ENCODE measurements around the gene SCUBE2. TPM values are rescaled to one million over a fixed set of nuclear protein-coding genes. Genes with fewer than 3 reads are reported as not detected.

The SCUBE2 gene
- total RNA-seq, 1 donor from 2014 or later = 36.3 TPM

- intact Hi-C loops (cut with DNase I) = no loop called here
- peaks cover 11% of the 10 kb centered on the region for H3K4me1 ChIP-seq
- H3K9me3 ChIP-seq = no peaks in the 10 kb centered on the region
- no peaks in the 10 kb centered on the region for H3K27me3 ChIP-seq
- H3K27ac ChIP-seq = no peak overlapping the region
- H3K36me3 ChIP-seq = no peaks in the 10 kb centered on the region
- TF ChIP-seq POLR2AphosphoS5 (IDR thresholded peaks at IDR 0.05; ENCODE audit: insufficient read depth in 1 of 2, low read depth in 1 of 2) = no peak
- TF ChIP-seq CTCF (IDR thresholded peaks at IDR 0.05) = no peak
- TF ChIP-seq POLR2A (IDR thresholded peaks at IDR 0.05) = no peak
- H3K4me3 ChIP-seq = no peak overlapping the region
- DNase-seq (ENCODE audit: extremely low spot score in 2 of 2) = no peak
Measured at GRCh38 chr11:9082575-9082974, 8.8 kb downstream of the SCUBE2 start.

- Histone ChIP-seq H3K27ac (no peak overlapping the region), H3K4me3 (no peak overlapping the region), H3K9me3 (no peaks in the 10 kb centered on the region), H3K27me3 (no peaks in the 10 kb centered on the region), H3K4me1 (peaks cover 13% of the 10 kb centered on the region), H3K36me3 (no peaks in the 10 kb centered on the region)
- TF ChIP-seq CTCF (IDR thresholded peaks at IDR 0.05) (no peak), POLR2AphosphoS5 (IDR thresholded peaks at IDR 0.05; ENCODE audit: insufficient read depth in 1 of 2, low read depth in 1 of 2) (no peak), POLR2A (IDR thresholded peaks at IDR 0.05) (no peak)
- DNase-seq (ENCODE audit: extremely low spot score in 2 of 2) = no peak
- intact Hi-C loops (cut with DNase I) = no loop called here
Measured at GRCh38 chr11:9081153-9081552, 10.2 kb downstream of the SCUBE2 start.

GRCh38 chr11:9078113-9079086 is 13.0 kb downstream of the SCUBE2 start:
- no peak overlapping the region for H3K4me3 ChIP-seq
- intact Hi-C loops (cut with DNase I) = no loop called here
- H3K36me3 ChIP-seq = no peaks in the 10 kb centered on the region
- peaks cover 20% of the 10 kb centered on the region for H3K4me1 ChIP-seq
- H3K27ac ChIP-seq = no peak overlapping the region
- no peaks in the 10 kb centered on the region for H3K27me3 ChIP-seq
- no peak for DNase-seq (ENCODE audit: extremely low spot score in 2 of 2)
- H3K9me3 ChIP-seq = no peaks in the 10 kb centered on the region
- TF ChIP-seq CTCF (IDR thresholded peaks at IDR 0.05) = no peak
- TF ChIP-seq POLR2A (IDR thresholded peaks at IDR 0.05) = no peak
- TF ChIP-seq POLR2AphosphoS5 (IDR thresholded peaks at IDR 0.05; ENCODE audit: insufficient read depth in 1 of 2, low read depth in 1 of 2) = no peak

- Histone ChIP-seq H3K36me3 (no peaks in the 10 kb centered on the region), H3K4me3 (no peak overlapping the region), H3K9me3 (no peaks in the 10 kb centered on the region), H3K27ac (no peak overlapping the region), H3K4me1 (peaks cover 20% of the 10 kb centered on the region), H3K27me3 (no peaks in the 10 kb centered on the region)
- no peak for DNase-seq (ENCODE audit: extremely low spot score in 2 of 2)
- intact Hi-C loops (cut with DNase I) = no loop called here
- TF ChIP-seq CTCF (IDR thresholded peaks at IDR 0.05) = no peak
- no peak for TF ChIP-seq POLR2A (IDR thresholded peaks at IDR 0.05)
- no peak for TF ChIP-seq POLR2AphosphoS5 (IDR thresholded peaks at IDR 0.05; ENCODE audit: insufficient read depth in 1 of 2, low read depth in 1 of 2)
Measured at GRCh38 chr11:9077164-9077563, 14.2 kb downstream of the SCUBE2 start.

- Histone ChIP-seq H3K4me1 (peaks cover 20% of the 10 kb centered on the region), H3K4me3 (no peak overlapping the region), H3K9me3 (no peaks in the 10 kb centered on the region), H3K27ac (no peak overlapping the region), H3K27me3 (no peaks in the 10 kb centered on the region), H3K36me3 (no peaks in the 10 kb centered on the region)
- TF ChIP-seq POLR2AphosphoS5 (IDR thresholded peaks at IDR 0.05; ENCODE audit: insufficient read depth in 1 of 2, low read depth in 1 of 2) (no peak), CTCF (IDR thresholded peaks at IDR 0.05) (no peak), POLR2A (IDR thresholded peaks at IDR 0.05) (no peak)
- intact Hi-C loops (cut with DNase I) = no loop called here
- DNase-seq (ENCODE audit: extremely low spot score in 2 of 2) = no peak
Measured at GRCh38 chr11:9076661-9077060, 14.7 kb downstream of the SCUBE2 start.

Data from vagina (tissue), 2 donors.